GM18511 (cell line): ENCODE measurements around the gene LAMC2.
"Not testable (repeated sequence)": the region's sequence is repeated elsewhere in the genome, so short reads cannot be mapped to it uniquely, and the experiment has no call there.

ENCODE experiments used
- ATAC-seq: cut with Tn5 transposase; IDR thresholded peaks from one replicate; pipeline ENCODE4 v1.9.1; 2021; ENCODE audit warnings: mild to moderate bottlenecking, moderate library complexity; ENCODE audit not compliant: unreplicated experiment

LAMC2 gene

GRCh38 chr1:183185941-183186490 lies at the start of gene LAMC2:
Gene LAMC2 (plus strand): TSS chr1:183186264. CDS start chr1:183186353, 89 bp downstream.
- no peak for ATAC-seq

- no peak for ATAC-seq
Observed at GRCh38 chr1:183137782-183138181, 48.3 kb upstream of the LAMC2 start.

- ATAC-seq, result no peak
Observed at GRCh38 chr1:183138301-183138700, 47.8 kb upstream of the LAMC2 start.

- no peak for ATAC-seq
Observed at GRCh38 chr1:183139281-183139942, 46.7 kb upstream of the LAMC2 start.

GRCh38 chr1:183140633-183141032 lies 45.4 kb upstream of the LAMC2 start:
- no peak for ATAC-seq

GRCh38 chr1:183142171-183142570 lies 43.9 kb upstream of the LAMC2 start:
- ATAC-seq, result no peak

GRCh38 chr1:183143576-183144315 lies 42.3 kb upstream of the LAMC2 start:
- ATAC-seq, result no peak

- ATAC-seq, result no peak
Observed at GRCh38 chr1:183144752-183145151, 41.3 kb upstream of the LAMC2 start.

- ATAC-seq, result no peak
Observed at GRCh38 chr1:183147735-183148134, 38.3 kb upstream of the LAMC2 start.

- no peak for ATAC-seq
Observed at GRCh38 chr1:183148599-183148998, 37.5 kb upstream of the LAMC2 start.

- ATAC-seq, result no peak
Observed at GRCh38 chr1:183149273-183149672, 36.8 kb upstream of the LAMC2 start.

- ATAC-seq, result not testable (repeated sequence)
Observed at GRCh38 chr1:183150032-183150431, 36.0 kb upstream of the LAMC2 start.

GRCh38 chr1:183150445-183150844 lies 35.6 kb upstream of the LAMC2 start:
- ATAC-seq, result no peak

- no peak for ATAC-seq
Observed at GRCh38 chr1:183152180-183152579, 33.9 kb upstream of the LAMC2 start.

- no peak for ATAC-seq
Observed at GRCh38 chr1:183155939-183156338, 30.1 kb upstream of the LAMC2 start.

GRCh38 chr1:183159960-183160359 lies 26.1 kb upstream of the LAMC2 start:
- no peak for ATAC-seq

- ATAC-seq, result no peak
Observed at GRCh38 chr1:183161391-183161790, 24.7 kb upstream of the LAMC2 start.

GRCh38 chr1:183163316-183163715 lies 22.7 kb upstream of the LAMC2 start:
- no peak for ATAC-seq

GRCh38 chr1:183164340-183164739 lies 21.7 kb upstream of the LAMC2 start:
- no peak for ATAC-seq

GRCh38 chr1:183164963-183165362 lies 21.1 kb upstream of the LAMC2 start:
- no peak for ATAC-seq

- ATAC-seq, result no peak
Observed at GRCh38 chr1:183165456-183165855, 20.6 kb upstream of the LAMC2 start.

GRCh38 chr1:183166454-183166853 lies 19.6 kb upstream of the LAMC2 start:
- ATAC-seq, result no peak
